NT2/D1 (cell line): Measurements from ENCODE around the gene APIP.

Source experiments
- SUZ12 ChIP-seq: IDR thresholded peaks from 2 replicates; pipeline ENCODE4 v1.6.1; 2011; ENCODE audit not compliant: insufficient read length, insufficient read depth; ENCODE audit errors: extremely low read depth
- YY1 ChIP-seq: IDR thresholded peaks from 2 replicates; pipeline ENCODE4 v1.6.1; 2011; ENCODE audit not compliant: insufficient read length, insufficient read depth
- ZNF274 ChIP-seq: IDR thresholded peaks from 2 replicates; pipeline ENCODE4 v1.6.1; 2011; ENCODE audit warnings: mild to moderate bottlenecking, low read depth, low read length

DNA sequence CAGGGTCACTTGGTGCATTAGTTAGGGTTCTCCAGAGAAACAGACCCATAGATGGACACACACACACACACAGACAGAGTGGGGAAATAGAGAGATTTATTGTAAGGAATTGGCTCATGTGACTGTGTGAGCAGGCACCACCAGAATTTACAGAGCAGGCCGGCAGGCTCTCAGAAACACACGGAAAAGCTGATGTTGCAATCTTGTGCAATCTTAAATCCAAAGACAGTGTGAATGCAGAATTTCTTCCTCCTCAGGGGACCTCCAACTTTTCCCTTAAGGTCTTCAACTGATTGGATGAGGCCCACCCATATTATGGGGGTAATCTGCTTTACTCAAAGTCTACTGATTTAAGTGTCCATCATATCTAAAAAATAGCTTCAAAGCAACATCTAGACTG lies 49.8 kb downstream of the APIP start:
- TF ChIP-seq YY1 (no peak), SUZ12 (no peak), ZNF274 (no peak)
